ENCODE results near the gene MOGAT3. TPM values are rescaled to one million over a fixed set of nuclear protein-coding genes. Genes with fewer than 3 reads are reported as not detected.
A peak's percentile ranks its signal among the peaks of the same experiment; 100 is the strongest.

The MOGAT3 gene
- total RNA-seq, 1 experiment from 2014 or later: 0.81 TPM

- peaks cover 18% of the 10 kb centered on the region for H3K27me3 Mint-ChIP-seq (ENCODE audit: low read depth)
- no peak for DNase-seq (ENCODE audit: low spot score)
- CTCF ChIA-PET: interaction anchor here (0.6 to 6.9 kb wide), 27 partner anchors 9 to 261 kb away, joined by 3 to 109 read pairs (median 5); partner anchors contain the start of genes MOGAT3, SERPINE1 and VGF
- TF ChIP-seq ZNF512 (CRISPR knock-in tag; IDR thresholded peaks at IDR 0.05; ENCODE audit: borderline replicate concordance): no peak
- no peak for TF ChIP-seq ATF2 (CRISPR knock-in tag; IDR thresholded peaks at IDR 0.05; ENCODE audit: borderline replicate concordance, low read depth)
- no peak for TF ChIP-seq ARID4B (CRISPR knock-in tag; IDR thresholded peaks at IDR 0.05; ENCODE audit: borderline replicate concordance)
- TF ChIP-seq ZNF232 (CRISPR knock-in tag; IDR thresholded peaks at IDR 0.05): no peak
- no peak for TF ChIP-seq ATF1 (CRISPR knock-in tag; IDR thresholded peaks at IDR 0.05)
- no peak for TF ChIP-seq ZSCAN18 (CRISPR knock-in tag; IDR thresholded peaks at IDR 0.05)
- TF ChIP-seq ZNF671 (CRISPR knock-in tag; IDR thresholded peaks at IDR 0.05): no peak
- TF ChIP-seq TEAD1 (CRISPR knock-in tag; IDR thresholded peaks at IDR 0.05): no peak
- no peak for TF ChIP-seq RELA (CRISPR knock-in tag; IDR thresholded peaks at IDR 0.05; ENCODE audit: borderline replicate concordance)
- no peak for TF ChIP-seq OVOL2 (CRISPR knock-in tag; IDR thresholded peaks at IDR 0.05; ENCODE audit: borderline replicate concordance)
- no peak for TF ChIP-seq IRF2 (CRISPR knock-in tag; IDR thresholded peaks at IDR 0.05; ENCODE audit: borderline replicate concordance, low read depth)
- TF ChIP-seq ZNF425 (CRISPR knock-in tag; conservative IDR thresholded peaks at IDR 0.05): no peak
- no peak for TF ChIP-seq ZNF532 (CRISPR knock-in tag; IDR thresholded peaks at IDR 0.05; ENCODE audit: borderline replicate concordance)
- no peak for TF ChIP-seq ATF6 (CRISPR knock-in tag; IDR thresholded peaks at IDR 0.05)
- no peak for TF ChIP-seq SOX15 (CRISPR knock-in tag; IDR thresholded peaks at IDR 0.05)
- TF ChIP-seq NFATC4 (CRISPR knock-in tag; IDR thresholded peaks at IDR 0.05): no peak
- no peak for TF ChIP-seq USF1 (CRISPR knock-in tag; IDR thresholded peaks at IDR 0.05)
- TF ChIP-seq MAX (CRISPR knock-in tag; IDR thresholded peaks at IDR 0.05): no peak
Observed at GRCh38 chr7:101156277-101156676, 44.6 kb downstream of the MOGAT3 start.

More at GRCh38 chr7:101156277-101156676, 44.6 kb downstream of the MOGAT3 start:
- ATAC-seq: no peak
- Mint-ChIP-seq H3K27ac (no peak overlapping the region; the same call in 1 of the 2 replicates), H3K4me3 (peak overlapping the region; percentile 15; the same call in 1 of the 2 replicates), H3K36me3 (peaks cover 5% of the 10 kb centered on the region; the same call in 1 of the 2 replicates), H3K4me1 (peaks cover 47% of the 10 kb centered on the region), H3K9me3 (0 out of 2 replicates have a peak, but pooled peaks cover 3% of the 10 kb centered on the region)
- POLR2A ChIA-PET: interaction anchor here (0.6 kb wide), 1 partner anchor 83 kb away, joined by 3 read pairs; no protein-coding TSS in a partner anchor
